Dendritic cell treated with granulocyte-macrophage colony-stimulating factor and Interleukin-4, amounts not matched to agents 40 ng/mL and 50 ng/mL, for 4 days (primary cell): ENCODE measurements around the gene DVL1.
"Not testable (repeated sequence)": the region's sequence is repeated elsewhere in the genome, so short reads cannot be mapped to it uniquely, and the experiment has no call there.

Experiments
- H3K27ac Mint-ChIP-seq: one replicate; pipeline ENCODE4 v1.8.0; 2022; ENCODE audit warnings: mild to moderate bottlenecking, mixed read lengths
- H3K27me3 Mint-ChIP-seq: one replicate; pipeline ENCODE4 v1.8.0; 2022; ENCODE audit warnings: mild to moderate bottlenecking, mixed read lengths
- H3K36me3 Mint-ChIP-seq: one replicate; pipeline ENCODE4 v1.8.0; 2022; ENCODE audit warnings: low read depth, mixed read lengths
- H3K4me1 Mint-ChIP-seq: one replicate; pipeline ENCODE4 v1.8.0; 2022; ENCODE audit warnings: low read depth, mixed read lengths
- H3K4me3 Mint-ChIP-seq: one replicate; pipeline ENCODE4 v1.8.0; 2022; ENCODE audit warnings: mild to moderate bottlenecking, moderate library complexity, mixed read lengths
- H3K9me3 Mint-ChIP-seq: one replicate; pipeline ENCODE4 v1.8.0; 2022; ENCODE audit warnings: mixed read lengths
- intact Hi-C: fragments of 100-400 bp; cut with micrococcal nuclease; formaldehyde crosslinking; loops from one replicate; pipeline ENCODE4 v1.15.0; 2022

The DVL1 gene

GRCh38 chr1:1381294-1381693, 32.1 kb upstream of the DVL1 start:
- Mint-ChIP-seq H3K9me3 (no peaks in the 10 kb centered on the region), H3K4me3 (no peak overlapping the region), H3K4me1 (peaks cover 5% of the 10 kb centered on the region), H3K36me3 (peaks cover 38% of the 10 kb centered on the region), H3K27me3 (no peaks in the 10 kb centered on the region), H3K27ac (no peak overlapping the region)
- intact Hi-C loops = no loop called here

DNA sequence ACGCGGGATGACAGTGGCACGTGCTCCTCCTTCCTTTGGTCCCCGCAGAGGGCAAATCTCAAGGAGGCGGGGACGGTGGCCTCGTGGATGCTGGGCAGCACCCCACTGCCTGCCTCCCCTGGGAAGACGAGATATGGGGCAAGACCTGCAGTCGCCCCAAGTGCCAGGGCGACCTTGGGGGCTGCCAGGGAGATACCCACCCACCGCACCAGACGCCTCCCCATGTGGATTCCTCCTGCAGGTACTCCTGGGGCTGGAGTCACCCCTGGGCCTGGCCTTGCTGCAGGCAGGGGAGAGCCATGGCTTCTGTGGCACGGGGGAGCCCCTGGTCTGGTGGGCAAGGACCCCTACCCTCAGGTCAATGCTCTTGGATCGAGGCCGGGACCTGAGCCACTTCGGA, 31.6 kb upstream of the DVL1 start:
- Mint-ChIP-seq H3K27me3 (no peaks in the 10 kb centered on the region), H3K9me3 (no peaks in the 10 kb centered on the region), H3K4me1 (peaks cover 5% of the 10 kb centered on the region), H3K27ac (no peak overlapping the region), H3K4me3 (no peak overlapping the region), H3K36me3 (peaks cover 33% of the 10 kb centered on the region)
- intact Hi-C loops = no loop called here

DNA sequence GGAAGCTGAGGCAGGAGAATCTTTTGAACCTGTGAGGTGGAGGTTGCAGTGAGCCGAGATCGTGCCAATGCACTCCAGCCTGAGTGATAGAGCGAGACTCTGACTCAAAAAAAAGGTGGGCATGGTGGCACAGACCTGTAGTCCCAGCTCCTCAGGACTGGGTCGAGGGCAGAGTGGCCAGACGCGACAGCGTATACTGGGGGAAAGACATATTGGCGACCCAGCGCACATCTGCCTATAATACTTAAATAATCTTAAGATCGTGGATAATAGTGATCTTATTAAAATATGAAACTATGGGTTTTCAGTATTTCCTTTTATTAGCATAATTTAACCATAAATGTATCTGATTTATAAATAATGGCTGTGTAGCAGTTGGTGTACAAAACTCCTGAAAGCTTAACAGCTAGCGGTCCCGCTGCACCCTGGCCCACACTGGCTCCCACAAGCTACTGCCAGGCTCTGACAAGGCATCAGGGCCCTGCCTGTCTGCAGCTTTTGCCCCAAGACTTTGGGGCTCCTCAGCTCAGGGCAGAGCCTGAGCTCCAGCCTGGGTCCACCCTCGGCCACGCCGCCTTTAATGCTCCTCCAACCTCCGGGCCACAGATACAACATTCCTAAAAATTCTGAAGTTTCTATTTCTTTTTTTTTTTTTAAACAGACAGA, 28.5 kb upstream of the DVL1 start:
- no peak overlapping the region for H3K27ac Mint-ChIP-seq

GRCh38 chr1:1376551-1377226, 27.5 kb upstream of the DVL1 start:
- Mint-ChIP-seq H3K27ac (peak overlapping the region; percentile 93), H3K4me3 (no peak overlapping the region), H3K4me1 (peaks cover 28% of the 10 kb centered on the region), H3K27me3 (no peaks in the 10 kb centered on the region), H3K36me3 (peaks cover 39% of the 10 kb centered on the region), H3K9me3 (no peaks in the 10 kb centered on the region)
- intact Hi-C loops = no loop called here

More for the DNA sequence above, 28.5 kb upstream of the DVL1 start:
- Mint-ChIP-seq H3K36me3 (peaks cover 41% of the 10 kb centered on the region), H3K4me1 (peaks cover 21% of the 10 kb centered on the region), H3K4me3 (no peak overlapping the region), H3K9me3 (no peaks in the 10 kb centered on the region), H3K27me3 (no peaks in the 10 kb centered on the region)
- intact Hi-C loops = no loop called here

DNA sequence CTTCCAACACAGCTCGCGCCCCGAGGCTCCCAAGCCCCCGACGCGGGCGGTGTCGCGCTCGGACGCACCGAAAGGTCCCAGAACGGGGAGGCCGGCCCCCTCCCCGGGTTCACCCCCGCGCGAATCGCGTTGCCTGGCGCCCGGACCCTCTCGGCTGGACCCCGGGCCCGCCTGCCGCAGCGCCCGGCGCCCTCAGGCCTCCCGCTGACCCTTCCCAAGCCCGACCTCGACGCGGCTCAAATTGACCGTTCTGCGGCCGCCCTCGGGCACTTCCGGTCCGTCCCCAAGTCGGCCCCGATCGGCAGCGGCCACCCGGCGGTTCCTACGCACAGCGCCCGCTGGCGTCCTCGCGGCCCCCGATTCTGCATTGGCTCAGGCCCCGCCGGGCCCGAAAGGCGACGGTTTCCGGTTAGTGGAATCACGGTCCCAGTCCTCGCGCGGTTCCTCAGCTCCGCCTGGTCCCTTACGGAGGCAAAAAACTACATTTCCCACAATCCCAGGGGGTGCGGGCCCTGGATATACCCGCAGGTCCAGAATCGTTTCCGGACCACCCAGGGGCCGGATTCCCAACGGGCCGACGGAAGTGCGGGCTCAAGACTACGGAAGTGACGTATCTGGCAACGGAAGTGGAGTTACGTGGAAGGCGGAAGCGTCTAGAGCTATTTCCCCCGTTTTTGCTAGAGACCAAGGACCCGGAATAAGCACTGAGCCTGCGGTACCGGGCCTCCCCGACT, 25.9 kb upstream of the DVL1 start, which contains the start of gene AURKAIP1:
TSS of gene AURKAIP1 (minus strand) at position 279 of the 734 bp plus-strand sequence. CDS start 451 bp downstream, outside the sequence.
- Mint-ChIP-seq H3K9me3 (no peaks in the 10 kb centered on the region), H3K4me1 (peaks cover 28% of the 10 kb centered on the region), H3K4me3 (peak within 1 kb of the TSS; percentile 82), H3K27ac (peak within 1 kb of the TSS; percentile 93), H3K27me3 (no peaks in the 10 kb centered on the region), H3K36me3 (peaks cover 27% of the 10 kb centered on the region)
- intact Hi-C loops = loop anchor here (1.0 kb wide), 1 partner anchor 24 kb away; the partner anchor contains the start of gene CCNL2

GRCh38 chr1:1374589-1374928, 25.3 kb upstream of the DVL1 start:
- Mint-ChIP-seq H3K4me3 (peak overlapping the region; percentile 82), H3K36me3 (peaks cover 27% of the 10 kb centered on the region), H3K27me3 (no peaks in the 10 kb centered on the region), H3K4me1 (peaks cover 28% of the 10 kb centered on the region), H3K27ac (peak overlapping the region; percentile 93), H3K9me3 (no peaks in the 10 kb centered on the region)
- intact Hi-C loops = no loop called here

DNA sequence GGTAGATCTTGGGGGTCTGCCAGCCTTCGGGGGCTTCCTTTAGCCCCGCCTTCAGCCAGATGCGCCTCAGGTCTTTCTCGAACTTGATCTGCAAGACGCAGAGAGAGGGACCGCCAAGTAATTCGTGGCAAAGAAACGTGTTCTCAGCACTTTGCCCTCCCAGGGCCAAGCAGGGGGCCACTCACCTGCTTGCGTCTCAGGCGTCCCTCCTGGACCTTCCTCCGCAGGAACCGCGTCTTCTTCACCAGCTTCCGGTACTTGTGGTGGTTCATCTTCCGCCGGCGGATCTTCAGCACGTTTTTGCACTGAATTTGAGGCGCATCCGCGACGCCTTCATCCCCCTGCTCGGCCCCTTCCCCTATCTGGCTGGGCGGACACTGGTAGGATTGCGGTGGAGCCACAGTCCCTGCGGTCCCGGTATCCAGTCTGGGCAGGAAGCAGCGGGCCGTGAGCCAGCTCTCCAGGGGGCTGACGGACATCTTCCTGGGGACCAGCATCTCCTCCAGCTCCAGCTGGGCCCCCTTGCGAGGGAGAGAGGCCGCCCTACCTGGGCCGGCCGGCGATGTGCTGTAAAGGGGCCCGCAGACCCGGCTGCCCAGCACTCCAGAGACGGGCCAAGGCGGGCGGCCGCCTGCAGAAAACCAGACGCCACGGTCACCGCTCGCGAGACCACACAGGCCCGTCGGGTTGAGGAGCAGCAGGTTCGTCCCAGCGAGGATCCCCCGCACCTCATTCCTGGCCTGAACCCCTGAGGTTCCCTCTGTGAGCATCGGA, 24.8 kb upstream of the DVL1 start:
- H3K4me3 Mint-ChIP-seq = peak overlapping the region; percentile 82
- H3K36me3 Mint-ChIP-seq = peaks cover 27% of the 10 kb centered on the region
- peaks cover 28% of the 10 kb centered on the region for H3K4me1 Mint-ChIP-seq
- H3K27me3 Mint-ChIP-seq = no peaks in the 10 kb centered on the region
- intact Hi-C loops = no loop called here
- peak overlapping the region; percentile 93 for H3K27ac Mint-ChIP-seq
- no peaks in the 10 kb centered on the region for H3K9me3 Mint-ChIP-seq

DNA sequence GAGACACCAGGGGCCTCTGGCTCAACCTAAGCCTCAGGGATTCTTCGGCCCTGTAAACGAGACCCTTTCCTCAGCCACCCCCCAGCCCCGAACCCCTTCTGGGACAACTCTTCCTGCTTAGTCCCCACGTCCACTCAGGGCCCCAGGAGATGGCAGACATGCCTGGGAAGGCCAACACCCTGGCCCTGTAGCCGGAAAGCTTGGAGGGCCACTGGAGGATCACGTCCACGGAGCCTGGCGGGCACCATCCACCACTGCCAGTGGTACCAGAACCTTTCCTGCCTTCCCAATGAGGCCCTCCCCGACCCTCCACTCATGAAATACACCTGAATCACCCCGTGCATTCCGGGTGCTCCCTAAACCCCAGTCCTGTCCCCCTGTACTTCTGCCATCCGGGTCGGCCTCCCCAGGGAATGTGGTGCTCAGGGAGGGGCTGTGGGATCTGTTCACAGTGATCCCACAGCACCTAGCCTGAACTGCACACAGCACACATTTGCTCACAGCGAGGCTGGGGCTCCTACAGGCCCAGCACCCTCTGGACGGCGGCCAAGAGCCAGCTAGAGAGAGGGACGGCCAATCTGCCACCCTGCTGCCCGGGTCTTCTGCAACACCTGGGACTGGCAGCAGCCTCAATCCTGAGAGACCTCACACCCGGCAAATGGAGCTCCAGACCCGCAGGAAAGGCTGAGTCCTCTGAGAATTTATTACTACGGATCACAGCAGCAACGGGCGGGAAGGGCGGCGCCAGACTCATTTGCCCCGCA, 24.0 kb upstream of the DVL1 start:
- intact Hi-C loops = no loop called here
- peaks cover 27% of the 10 kb centered on the region for H3K36me3 Mint-ChIP-seq
- peaks cover 28% of the 10 kb centered on the region for H3K4me1 Mint-ChIP-seq
- H3K9me3 Mint-ChIP-seq = no peaks in the 10 kb centered on the region
- no peaks in the 10 kb centered on the region for H3K27me3 Mint-ChIP-seq
- no peak overlapping the region for H3K27ac Mint-ChIP-seq
- peak overlapping the region; percentile 82 for H3K4me3 Mint-ChIP-seq

GRCh38 chr1:1371746-1372711, 22.8 kb upstream of the DVL1 start:
- Mint-ChIP-seq H3K4me3 (no peak overlapping the region), H3K36me3 (peaks cover 27% of the 10 kb centered on the region), H3K27ac (no peak overlapping the region), H3K27me3 (no peaks in the 10 kb centered on the region), H3K4me1 (peaks cover 28% of the 10 kb centered on the region), H3K9me3 (no peaks in the 10 kb centered on the region)
- intact Hi-C loops = no loop called here

DNA sequence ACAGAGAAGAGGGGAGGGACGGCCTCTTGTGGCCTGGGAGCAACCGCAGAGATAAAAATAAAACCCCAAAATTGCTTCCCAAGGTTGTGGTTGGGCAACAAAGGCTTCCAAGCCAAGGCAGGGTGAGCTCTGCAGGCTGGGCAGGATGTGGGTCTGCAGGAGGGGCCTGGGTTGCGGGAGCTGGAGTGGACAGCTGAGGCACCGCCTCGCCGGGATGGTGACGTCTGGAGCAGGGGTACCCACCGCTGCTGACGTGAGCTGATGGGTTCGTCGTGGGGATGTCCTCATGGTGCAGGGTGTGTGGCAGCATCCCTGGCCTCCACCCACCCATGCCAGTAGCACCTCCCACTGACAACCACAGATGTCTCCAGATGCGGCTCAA, 22.1 kb upstream of the DVL1 start:
- no peak overlapping the region for H3K4me3 Mint-ChIP-seq

GRCh38 chr1:1370771-1371300, 21.6 kb upstream of the DVL1 start:
- Mint-ChIP-seq H3K36me3 (peaks cover 27% of the 10 kb centered on the region), H3K4me1 (peaks cover 28% of the 10 kb centered on the region), H3K27ac (no peak overlapping the region), H3K9me3 (no peaks in the 10 kb centered on the region), H3K4me3 (no peak overlapping the region), H3K27me3 (no peaks in the 10 kb centered on the region)
- intact Hi-C loops = no loop called here

More for the DNA sequence above, 22.1 kb upstream of the DVL1 start:
- Mint-ChIP-seq H3K4me1 (peaks cover 28% of the 10 kb centered on the region), H3K27me3 (no peaks in the 10 kb centered on the region), H3K9me3 (no peaks in the 10 kb centered on the region), H3K27ac (no peak overlapping the region), H3K36me3 (peaks cover 27% of the 10 kb centered on the region)
- intact Hi-C loops = no loop called here

DNA sequence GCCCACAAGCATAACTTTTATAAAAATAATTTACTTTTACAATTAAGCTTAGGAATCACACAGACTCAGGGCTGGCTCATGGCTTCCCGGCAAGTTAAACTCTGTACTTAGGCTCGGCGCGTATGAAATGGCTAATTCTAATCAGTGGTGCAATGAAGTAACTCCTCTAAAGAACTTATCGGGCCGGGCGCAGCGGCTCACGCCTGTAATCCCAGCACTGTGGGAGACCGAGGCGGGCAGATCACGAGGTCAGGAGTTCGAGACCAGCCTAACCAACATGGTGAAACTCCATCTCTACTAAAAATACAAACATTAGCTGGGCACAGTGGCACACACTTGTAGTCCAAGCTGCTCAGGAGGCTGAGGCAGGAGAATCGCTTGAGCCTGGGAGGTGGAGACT, 20.9 kb upstream of the DVL1 start:
- H3K4me3 Mint-ChIP-seq, H3K27ac Mint-ChIP-seq, intact Hi-C loops, H3K9me3 Mint-ChIP-seq, H3K27me3 Mint-ChIP-seq: not testable (repeated sequence)
- peaks cover 25% of the 10 kb centered on the region for H3K36me3 Mint-ChIP-seq
- peaks cover 28% of the 10 kb centered on the region for H3K4me1 Mint-ChIP-seq
